HepG2 (cell line): ENCODE measurements around the gene GDF9. TPM values are rescaled to one million over a fixed set of nuclear protein-coding genes. Genes with fewer than 3 reads are reported as not detected.
A peak's percentile ranks its signal among the peaks of the same experiment; 100 is the strongest.

Experiments
- CEBPG ChIP-seq: IDR thresholded peaks from 2 replicates; pipeline ENCODE4 v1.6.1; 2016
- IRF2 ChIP-seq: IDR thresholded peaks from 2 replicates; pipeline ENCODE4 v1.6.1; 2018; ENCODE audit warnings: missing genetic modification reagents, missing compliant biosample characterization
- KLF16 ChIP-seq, 2 experiments: sonication (generic) in 1 of 2; formaldehyde crosslinking in 1 of 2; IDR thresholded peaks; 2 replicates each; pipeline versions ENCODE4 v1.6.1 to v1.8.0; 2016 to 2023; ENCODE audit warnings: missing genetic modification reagents in 2 of 2, missing compliant biosample characterization in 1 of 2
- MYNN ChIP-seq: sonication (generic); formaldehyde crosslinking; IDR thresholded peaks from 2 replicates; pipeline ENCODE4 v1.4.0; 2020; ENCODE audit warnings: mild to moderate bottlenecking, low read depth, missing genetic modification reagents
- SRY ChIP-seq: sonication (generic); formaldehyde crosslinking; IDR thresholded peaks from 2 replicates; pipeline ENCODE4 v1.8.0; 2022; ENCODE audit warnings: mild to moderate bottlenecking, missing genetic modification reagents
- ZBTB3 ChIP-seq: sonication (generic); formaldehyde crosslinking; IDR thresholded peaks from 2 replicates; pipeline ENCODE4 v1.4.0; 2020; ENCODE audit warnings: low read depth, mild to moderate bottlenecking, moderate library complexity, missing genetic modification reagents, borderline replicate concordance
- ZNF567 ChIP-seq: sonication (generic); formaldehyde crosslinking; IDR thresholded peaks from 2 replicates; pipeline ENCODE4 v1.8.1; 2023; ENCODE audit warnings: mild to moderate bottlenecking, missing genetic modification reagents, borderline replicate concordance
- ZNF660 ChIP-seq: sonication (generic); formaldehyde crosslinking; IDR thresholded peaks from 2 replicates; pipeline ENCODE4 v1.5.1; 2020; ENCODE audit warnings: mild to moderate bottlenecking, low read depth, missing genetic modification reagents, borderline replicate concordance
- polyA plus RNA-seq, 8 experiments: library from polyadenylated mRNA; depleted of rRNA in 3 of 8; stranded (reverse) in 7 of 8; unstranded in 1 of 8; fragments of >200 nt; fragmentation: Illumina TruSeq in 4 of 8; extraction: Trizol in 4 of 8; gene quantifications; 2 replicates each; pipeline versions ENCODE4 v1.2.1 to v1.2.3, GENCODE V29; 2011 to 2016; ENCODE audit warnings: low read depth in 4 of 8, missing spikeins in 1 of 8, mixed read lengths in 1 of 8; ENCODE audit not compliant: insufficient read depth in 1 of 8
- total RNA-seq, 5 experiments: library from RNA; depleted of rRNA; stranded (reverse); fragments of >200 nt; fragmentation: Illumina TruSeq; extraction: Trizol; gene quantifications; 2 replicates each; pipeline ENCODE4 v1.2.3, GENCODE V29; 2016; ENCODE audit warnings: low read depth in 1 of 5
- TF ChIP-seq, protein P1 (sequence below): sonication (generic); formaldehyde crosslinking; IDR thresholded peaks from 2 replicates; pipeline ENCODE4 v1.4.0; 2020; ENCODE audit warnings: mild to moderate bottlenecking, missing genetic modification reagents
- TF ChIP-seq, protein P2 (sequence below): sonication (generic); formaldehyde crosslinking; IDR thresholded peaks from 2 replicates; pipeline ENCODE4 v1.4.0; 2020; ENCODE audit warnings: missing genetic modification reagents
- TF ChIP-seq, protein P3 (sequence below): fragments of 450-650 bp; IDR thresholded peaks from 2 replicates; pipeline ENCODE4 v1.6.1; 2017
- TF ChIP-seq, protein P4 (sequence below): sonication (generic); formaldehyde crosslinking; IDR thresholded peaks from 2 replicates; pipeline ENCODE4; 2020; ENCODE audit warnings: missing genetic modification reagents, mild to moderate bottlenecking, borderline replicate concordance
- TF ChIP-seq, protein P5 (sequence below): sonication (generic); formaldehyde crosslinking; IDR thresholded peaks from 2 replicates; pipeline ENCODE4 v1.4.0; 2020; ENCODE audit warnings: missing genetic modification reagents, borderline replicate concordance
- TF ChIP-seq, protein P6 (sequence below): sonication (generic); formaldehyde crosslinking; IDR thresholded peaks from 2 replicates; pipeline ENCODE4 v1.8.0; 2022; ENCODE audit warnings: missing genetic modification reagents, mild to moderate bottlenecking, moderate library complexity, borderline replicate concordance

GDF9 gene
- total and polyA plus RNA-seq, 2 of the 13 experiments (the other 11 are each of a cell fraction or from before 2014, with no cell fraction given): 0.33 to 0.38 TPM

DNA sequence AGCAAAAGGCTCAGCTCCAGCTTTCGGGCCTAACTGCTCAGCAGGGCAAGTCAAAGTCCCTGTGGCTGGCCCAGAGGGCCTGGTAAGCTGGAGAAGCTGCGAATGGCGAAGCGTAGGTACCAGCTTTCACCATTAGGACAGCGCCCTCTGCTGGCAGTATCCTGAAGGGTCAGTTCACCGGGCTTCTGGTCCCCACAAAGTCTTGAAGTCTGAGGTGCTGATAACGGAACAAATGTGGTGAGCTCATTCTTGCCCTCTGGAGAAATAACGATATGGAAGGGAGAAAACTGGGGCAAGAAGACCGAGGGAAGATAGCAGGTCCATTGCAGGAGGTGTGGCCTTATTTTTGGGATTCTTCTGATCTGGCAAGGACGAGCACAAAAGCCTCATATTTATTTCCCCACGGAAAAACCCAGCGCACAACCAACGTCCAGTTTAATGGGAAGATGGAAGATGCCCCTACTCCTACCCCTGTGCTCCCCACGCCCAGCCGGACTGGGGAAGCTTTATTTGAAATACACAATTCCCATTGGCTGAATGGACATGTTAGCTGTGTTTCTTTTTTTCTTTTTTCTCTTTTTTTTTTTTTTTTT lies 46.0 kb downstream of the GDF9 start (continued):
- TF ChIP-seq, protein P1, sequence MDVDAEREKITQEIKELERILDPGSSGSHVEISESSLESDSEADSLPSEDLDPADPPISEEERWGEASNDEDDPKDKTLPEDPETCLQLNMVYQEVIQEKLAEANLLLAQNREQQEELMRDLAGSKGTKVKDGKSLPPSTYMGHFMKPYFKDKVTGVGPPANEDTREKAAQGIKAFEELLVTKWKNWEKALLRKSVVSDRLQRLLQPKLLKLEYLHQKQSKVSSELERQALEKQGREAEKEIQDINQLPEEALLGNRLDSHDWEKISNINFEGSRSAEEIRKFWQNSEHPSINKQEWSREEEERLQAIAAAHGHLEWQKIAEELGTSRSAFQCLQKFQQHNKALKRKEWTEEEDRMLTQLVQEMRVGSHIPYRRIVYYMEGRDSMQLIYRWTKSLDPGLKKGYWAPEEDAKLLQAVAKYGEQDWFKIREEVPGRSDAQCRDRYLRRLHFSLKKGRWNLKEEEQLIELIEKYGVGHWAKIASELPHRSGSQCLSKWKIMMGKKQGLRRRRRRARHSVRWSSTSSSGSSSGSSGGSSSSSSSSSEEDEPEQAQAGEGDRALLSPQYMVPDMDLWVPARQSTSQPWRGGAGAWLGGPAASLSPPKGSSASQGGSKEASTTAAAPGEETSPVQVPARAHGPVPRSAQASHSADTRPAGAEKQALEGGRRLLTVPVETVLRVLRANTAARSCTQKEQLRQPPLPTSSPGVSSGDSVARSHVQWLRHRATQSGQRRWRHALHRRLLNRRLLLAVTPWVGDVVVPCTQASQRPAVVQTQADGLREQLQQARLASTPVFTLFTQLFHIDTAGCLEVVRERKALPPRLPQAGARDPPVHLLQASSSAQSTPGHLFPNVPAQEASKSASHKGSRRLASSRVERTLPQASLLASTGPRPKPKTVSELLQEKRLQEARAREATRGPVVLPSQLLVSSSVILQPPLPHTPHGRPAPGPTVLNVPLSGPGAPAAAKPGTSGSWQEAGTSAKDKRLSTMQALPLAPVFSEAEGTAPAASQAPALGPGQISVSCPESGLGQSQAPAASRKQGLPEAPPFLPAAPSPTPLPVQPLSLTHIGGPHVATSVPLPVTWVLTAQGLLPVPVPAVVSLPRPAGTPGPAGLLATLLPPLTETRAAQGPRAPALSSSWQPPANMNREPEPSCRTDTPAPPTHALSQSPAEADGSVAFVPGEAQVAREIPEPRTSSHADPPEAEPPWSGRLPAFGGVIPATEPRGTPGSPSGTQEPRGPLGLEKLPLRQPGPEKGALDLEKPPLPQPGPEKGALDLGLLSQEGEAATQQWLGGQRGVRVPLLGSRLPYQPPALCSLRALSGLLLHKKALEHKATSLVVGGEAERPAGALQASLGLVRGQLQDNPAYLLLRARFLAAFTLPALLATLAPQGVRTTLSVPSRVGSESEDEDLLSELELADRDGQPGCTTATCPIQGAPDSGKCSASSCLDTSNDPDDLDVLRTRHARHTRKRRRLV (CRISPR knock-in tag): no peak
- TF ChIP-seq ZNF567 (no peak), SRY (no peak), CEBPG (no peak), IRF2 (CRISPR knock-in tag) (peak; percentile 67; the same call in 1 of the 2 replicates), MYNN (CRISPR knock-in tag) (no peak), KLF16 (CRISPR knock-in tag; IDR thresholded peaks at IDR 0.05) (peak in 1 of 2 experiments; percentile 49; a peak in 1 of 4 replicates), ZNF660 (CRISPR knock-in tag) (no peak), ZBTB3 (CRISPR knock-in tag) (no peak)
- TF ChIP-seq, protein P2, sequence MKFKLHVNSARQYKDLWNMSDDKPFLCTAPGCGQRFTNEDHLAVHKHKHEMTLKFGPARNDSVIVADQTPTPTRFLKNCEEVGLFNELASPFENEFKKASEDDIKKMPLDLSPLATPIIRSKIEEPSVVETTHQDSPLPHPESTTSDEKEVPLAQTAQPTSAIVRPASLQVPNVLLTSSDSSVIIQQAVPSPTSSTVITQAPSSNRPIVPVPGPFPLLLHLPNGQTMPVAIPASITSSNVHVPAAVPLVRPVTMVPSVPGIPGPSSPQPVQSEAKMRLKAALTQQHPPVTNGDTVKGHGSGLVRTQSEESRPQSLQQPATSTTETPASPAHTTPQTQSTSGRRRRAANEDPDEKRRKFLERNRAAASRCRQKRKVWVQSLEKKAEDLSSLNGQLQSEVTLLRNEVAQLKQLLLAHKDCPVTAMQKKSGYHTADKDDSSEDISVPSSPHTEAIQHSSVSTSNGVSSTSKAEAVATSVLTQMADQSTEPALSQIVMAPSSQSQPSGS (CRISPR knock-in tag): peak; percentile 62; the same call in 1 of the 2 replicates
- TF ChIP-seq, protein P3, sequence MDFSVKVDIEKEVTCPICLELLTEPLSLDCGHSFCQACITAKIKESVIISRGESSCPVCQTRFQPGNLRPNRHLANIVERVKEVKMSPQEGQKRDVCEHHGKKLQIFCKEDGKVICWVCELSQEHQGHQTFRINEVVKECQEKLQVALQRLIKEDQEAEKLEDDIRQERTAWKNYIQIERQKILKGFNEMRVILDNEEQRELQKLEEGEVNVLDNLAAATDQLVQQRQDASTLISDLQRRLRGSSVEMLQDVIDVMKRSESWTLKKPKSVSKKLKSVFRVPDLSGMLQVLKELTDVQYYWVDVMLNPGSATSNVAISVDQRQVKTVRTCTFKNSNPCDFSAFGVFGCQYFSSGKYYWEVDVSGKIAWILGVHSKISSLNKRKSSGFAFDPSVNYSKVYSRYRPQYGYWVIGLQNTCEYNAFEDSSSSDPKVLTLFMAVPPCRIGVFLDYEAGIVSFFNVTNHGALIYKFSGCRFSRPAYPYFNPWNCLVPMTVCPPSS: no peak
- TF ChIP-seq, protein P4, sequence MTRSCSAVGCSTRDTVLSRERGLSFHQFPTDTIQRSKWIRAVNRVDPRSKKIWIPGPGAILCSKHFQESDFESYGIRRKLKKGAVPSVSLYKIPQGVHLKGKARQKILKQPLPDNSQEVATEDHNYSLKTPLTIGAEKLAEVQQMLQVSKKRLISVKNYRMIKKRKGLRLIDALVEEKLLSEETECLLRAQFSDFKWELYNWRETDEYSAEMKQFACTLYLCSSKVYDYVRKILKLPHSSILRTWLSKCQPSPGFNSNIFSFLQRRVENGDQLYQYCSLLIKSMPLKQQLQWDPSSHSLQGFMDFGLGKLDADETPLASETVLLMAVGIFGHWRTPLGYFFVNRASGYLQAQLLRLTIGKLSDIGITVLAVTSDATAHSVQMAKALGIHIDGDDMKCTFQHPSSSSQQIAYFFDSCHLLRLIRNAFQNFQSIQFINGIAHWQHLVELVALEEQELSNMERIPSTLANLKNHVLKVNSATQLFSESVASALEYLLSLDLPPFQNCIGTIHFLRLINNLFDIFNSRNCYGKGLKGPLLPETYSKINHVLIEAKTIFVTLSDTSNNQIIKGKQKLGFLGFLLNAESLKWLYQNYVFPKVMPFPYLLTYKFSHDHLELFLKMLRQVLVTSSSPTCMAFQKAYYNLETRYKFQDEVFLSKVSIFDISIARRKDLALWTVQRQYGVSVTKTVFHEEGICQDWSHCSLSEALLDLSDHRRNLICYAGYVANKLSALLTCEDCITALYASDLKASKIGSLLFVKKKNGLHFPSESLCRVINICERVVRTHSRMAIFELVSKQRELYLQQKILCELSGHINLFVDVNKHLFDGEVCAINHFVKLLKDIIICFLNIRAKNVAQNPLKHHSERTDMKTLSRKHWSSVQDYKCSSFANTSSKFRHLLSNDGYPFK (CRISPR knock-in tag): no peak; the same call in 1 of the 2 replicates
- TF ChIP-seq, protein P5, sequence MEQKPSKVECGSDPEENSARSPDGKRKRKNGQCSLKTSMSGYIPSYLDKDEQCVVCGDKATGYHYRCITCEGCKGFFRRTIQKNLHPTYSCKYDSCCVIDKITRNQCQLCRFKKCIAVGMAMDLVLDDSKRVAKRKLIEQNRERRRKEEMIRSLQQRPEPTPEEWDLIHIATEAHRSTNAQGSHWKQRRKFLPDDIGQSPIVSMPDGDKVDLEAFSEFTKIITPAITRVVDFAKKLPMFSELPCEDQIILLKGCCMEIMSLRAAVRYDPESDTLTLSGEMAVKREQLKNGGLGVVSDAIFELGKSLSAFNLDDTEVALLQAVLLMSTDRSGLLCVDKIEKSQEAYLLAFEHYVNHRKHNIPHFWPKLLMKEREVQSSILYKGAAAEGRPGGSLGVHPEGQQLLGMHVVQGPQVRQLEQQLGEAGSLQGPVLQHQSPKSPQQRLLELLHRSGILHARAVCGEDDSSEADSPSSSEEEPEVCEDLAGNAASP (CRISPR knock-in tag): no peak
- TF ChIP-seq, protein P6, sequence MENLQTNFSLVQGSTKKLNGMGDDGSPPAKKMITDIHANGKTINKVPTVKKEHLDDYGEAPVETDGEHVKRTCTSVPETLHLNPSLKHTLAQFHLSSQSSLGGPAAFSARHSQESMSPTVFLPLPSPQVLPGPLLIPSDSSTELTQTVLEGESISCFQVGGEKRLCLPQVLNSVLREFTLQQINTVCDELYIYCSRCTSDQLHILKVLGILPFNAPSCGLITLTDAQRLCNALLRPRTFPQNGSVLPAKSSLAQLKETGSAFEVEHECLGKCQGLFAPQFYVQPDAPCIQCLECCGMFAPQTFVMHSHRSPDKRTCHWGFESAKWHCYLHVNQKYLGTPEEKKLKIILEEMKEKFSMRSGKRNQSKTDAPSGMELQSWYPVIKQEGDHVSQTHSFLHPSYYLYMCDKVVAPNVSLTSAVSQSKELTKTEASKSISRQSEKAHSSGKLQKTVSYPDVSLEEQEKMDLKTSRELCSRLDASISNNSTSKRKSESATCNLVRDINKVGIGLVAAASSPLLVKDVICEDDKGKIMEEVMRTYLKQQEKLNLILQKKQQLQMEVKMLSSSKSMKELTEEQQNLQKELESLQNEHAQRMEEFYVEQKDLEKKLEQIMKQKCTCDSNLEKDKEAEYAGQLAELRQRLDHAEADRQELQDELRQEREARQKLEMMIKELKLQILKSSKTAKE (CRISPR knock-in tag): no peak
